ENCODE results near the gene COX19.

COX19 gene, protein sequence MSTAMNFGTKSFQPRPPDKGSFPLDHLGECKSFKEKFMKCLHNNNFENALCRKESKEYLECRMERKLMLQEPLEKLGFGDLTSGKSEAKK

DNA sequence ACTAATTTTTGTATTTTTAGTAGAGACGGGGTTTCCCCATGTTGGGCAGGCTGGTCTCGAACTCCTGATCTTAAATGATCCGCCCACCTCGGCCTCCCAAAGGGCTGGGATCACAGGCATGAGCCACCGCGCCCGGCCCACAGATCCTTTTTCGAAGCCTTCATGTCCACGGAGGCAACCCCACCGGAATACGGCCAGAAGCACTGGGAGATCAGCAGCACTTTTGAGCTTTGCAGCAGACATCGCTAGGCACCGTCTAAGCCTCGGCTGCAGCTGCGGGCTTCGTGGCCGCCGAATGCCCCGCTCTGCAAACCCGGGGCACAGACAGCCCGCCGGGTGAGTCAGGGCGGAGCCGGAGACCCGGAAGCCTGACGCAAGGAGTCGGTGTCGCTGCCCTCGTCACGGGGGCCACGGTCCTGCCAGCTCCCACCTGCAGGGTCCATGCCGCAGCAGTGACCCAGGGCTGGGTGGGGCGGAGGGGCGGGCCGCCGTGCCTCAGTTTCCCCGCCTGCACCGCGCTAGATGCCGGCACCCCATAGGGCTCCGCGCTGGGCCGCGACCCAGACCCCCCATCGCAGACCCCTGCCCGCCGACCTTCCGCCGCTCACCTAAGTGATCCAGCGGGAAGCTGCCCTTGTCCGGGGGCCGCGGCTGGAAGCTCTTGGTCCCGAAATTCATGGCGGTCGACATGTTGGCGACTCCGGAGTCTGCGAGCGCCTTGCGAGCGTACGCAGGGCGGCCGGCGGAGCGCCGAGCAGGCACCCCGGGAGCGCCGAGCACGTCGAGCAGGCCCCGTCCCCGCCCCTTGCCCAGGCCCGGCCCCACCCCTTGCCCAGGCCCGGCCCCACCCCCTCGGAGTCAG is at the start of gene COX19:
Gene COX19, minus strand, starts transcription at position 730 of the 862 bp plus-strand sequence. Its CDS starts 40 bp downstream, at position 690.
- in situ Hi-C loops (cut with MboI; ENCODE audit: low sequenced_read_pairs) = no loop called here

DNA sequence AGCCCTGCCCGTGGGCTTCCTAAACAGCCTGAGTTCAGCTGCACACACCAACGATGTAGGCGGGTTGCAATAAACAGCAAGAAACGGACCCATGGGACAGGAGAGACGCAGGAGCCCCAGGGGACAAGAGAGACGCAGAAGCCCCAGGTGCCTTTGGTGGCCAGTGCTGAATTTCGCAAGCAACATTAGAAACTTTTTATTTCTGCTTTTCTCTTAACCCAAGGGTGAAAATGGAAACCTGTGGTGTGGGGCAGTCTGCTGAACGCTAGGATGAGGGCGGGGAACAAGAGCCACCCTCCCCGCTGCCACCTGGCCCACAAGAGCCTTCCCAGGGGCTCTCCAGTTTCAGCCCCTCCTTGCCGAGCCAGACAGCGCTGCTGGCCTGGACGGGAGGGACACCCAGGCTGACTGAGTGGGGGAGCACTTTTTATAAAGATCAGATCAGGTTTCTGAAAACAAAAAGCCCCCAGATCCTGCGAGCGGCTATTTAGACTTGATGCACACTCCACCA is 49.0 kb upstream of the COX19 start:
- in situ Hi-C loops (cut with MboI; ENCODE audit: low sequenced_read_pairs) = no loop called here

DNA sequence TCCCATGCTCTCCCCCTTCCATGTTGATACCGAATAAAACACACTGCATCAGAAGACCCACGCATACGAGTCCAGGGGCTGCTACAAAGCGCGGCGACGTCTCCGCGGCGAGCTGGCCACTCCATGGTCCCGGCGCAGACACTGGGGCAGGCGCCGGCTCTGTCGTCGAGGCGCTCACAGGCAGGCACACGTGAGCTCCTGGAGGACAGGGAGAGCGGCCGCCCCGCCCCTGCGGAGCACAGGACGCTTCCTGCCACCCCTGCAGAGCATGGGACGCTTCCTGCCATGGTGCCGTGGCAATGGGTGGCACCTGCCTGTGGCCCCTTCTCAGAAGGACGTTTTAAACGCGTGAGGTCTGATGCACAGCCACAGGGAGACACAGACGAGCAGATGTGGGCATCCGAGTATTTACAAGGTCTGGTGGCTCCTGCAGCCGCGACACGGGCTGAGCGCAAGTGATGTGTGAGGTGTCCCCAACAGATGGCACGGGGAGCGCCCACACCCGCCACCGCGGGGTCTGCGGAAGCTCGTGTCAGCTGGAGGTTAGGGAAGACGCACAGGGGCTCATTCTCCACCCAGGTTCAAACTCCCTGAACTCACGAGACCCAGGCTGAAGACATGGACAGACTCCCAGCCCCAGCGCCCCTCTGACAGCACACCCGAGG is 47.6 kb upstream of the COX19 start:
- in situ Hi-C loops (cut with MboI; ENCODE audit: low sequenced_read_pairs) = no loop called here

DNA sequence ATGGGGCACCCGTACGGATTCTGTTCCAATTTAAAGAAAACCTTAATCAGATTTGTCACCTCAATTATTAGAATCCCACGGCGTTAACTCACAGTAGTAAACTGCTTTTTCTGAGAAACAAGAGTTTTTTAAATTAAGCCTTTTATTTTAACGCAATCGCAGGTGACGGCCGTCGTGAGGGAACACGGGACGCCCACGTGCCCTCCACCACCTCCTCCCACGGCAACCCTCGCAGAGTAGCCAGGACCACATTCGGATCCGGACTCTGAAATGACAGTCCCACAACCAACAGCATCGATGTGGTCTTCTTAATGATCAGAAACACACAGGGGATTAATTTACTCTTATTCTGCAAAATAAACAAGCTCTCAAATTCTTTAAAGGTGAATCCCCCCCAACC is 47.0 kb upstream of the COX19 start:
- in situ Hi-C loops (cut with MboI; ENCODE audit: low sequenced_read_pairs) = no loop called here

DNA sequence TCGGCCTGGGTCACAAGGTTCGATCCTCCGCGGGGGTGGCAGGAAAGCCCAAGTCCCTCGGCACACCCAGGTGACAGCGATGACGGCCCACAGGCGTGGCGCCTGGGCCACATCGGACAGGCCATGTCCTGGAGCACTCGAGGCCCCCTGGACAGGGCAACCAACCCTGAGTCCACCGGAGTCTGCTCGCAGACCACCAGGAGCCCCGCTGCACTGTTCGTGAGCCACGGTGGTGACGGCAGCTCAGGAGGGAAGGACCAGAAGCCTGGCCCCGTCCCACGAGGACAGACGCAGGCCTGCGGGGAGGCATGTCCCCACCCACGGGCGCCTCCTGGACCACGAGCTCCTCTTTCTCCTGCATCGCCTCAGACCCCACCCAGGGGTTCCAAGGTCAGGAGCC is 46.6 kb upstream of the COX19 start:
- in situ Hi-C loops (cut with MboI; ENCODE audit: low sequenced_read_pairs) = no loop called here

DNA sequence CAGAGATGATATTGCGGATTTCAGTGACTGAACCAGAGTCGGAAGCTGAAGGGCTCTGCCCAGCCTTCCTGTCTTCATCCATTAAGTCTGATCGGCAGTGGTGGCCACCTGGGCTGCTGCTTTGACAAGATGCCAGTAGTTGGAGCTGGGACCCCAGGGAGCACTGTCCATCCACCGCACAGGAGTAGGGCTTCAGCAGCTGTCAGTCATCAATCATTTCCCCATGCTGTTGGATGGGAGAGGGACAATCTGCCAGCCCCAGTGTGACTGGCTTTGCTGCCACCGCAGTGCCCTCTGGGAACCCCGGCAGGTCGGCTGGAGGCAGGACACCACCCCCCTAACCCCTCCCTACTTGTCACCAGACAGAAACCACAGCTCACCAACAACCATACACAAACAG is 46.0 kb upstream of the COX19 start:
- in situ Hi-C loops (cut with MboI; ENCODE audit: low sequenced_read_pairs) = no loop called here

DNA sequence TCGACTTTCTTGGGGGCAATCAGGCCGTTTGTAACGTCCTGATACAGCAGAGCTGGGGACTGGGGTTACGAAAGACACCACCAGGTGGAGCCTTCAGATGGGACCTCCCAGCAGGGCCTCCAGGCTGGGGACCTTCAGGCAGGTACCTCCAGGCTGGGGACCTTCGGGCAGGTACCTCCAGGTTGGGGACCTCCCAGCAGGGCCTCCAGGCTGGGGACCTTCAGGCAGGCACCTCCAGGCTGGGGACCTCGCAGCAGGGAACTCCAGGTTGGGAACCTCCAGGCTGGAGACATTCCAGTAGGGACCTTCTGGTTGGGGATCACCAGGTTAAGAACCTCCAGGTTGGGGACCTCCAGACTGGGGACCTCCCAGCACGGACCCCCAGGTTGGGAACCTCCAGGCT is 45.5 kb upstream of the COX19 start:
- in situ Hi-C loops (cut with MboI; ENCODE audit: low sequenced_read_pairs) = no loop called here

DNA sequence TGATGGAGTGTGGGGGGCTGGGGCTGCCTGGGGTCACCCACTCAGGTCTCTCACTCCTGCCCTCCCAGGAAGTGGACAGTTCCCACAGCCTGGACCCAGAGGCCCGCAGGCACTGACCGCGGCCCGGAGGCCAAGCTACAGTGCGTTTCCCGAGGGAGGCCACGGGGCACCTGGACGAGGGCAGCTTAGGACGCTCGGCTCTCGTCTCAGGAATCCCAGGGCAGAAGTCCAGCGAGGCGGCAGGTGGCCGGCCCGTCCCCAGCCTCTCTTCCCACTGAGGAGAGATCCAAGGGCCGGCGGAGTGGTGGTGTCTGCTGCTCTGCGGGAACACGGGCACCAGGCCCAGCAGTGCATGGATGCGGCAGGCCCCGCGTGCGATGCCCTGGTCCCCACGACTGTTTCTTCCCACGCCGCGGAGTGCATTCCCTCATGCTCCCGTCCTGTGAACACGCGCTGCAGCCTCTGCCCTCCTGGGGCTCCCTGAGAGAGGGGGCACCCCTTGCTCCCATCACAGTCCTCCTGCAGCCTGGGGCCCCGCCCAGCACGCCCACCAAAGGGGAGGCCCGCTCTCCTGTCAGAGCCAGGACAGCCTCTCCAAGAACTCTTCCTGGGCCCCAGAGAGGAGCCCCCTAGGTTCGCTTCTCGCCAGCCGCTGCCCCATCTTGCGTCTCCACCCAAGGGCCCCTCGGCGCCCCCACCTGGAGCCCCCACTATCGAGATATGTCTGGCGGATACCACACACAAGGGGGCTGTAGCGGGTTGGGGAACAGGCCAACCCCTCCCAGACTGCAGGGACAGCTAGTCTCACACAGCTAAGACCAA is 44.7 kb upstream of the COX19 start:
- in situ Hi-C loops (cut with MboI; ENCODE audit: low sequenced_read_pairs) = no loop called here

DNA sequence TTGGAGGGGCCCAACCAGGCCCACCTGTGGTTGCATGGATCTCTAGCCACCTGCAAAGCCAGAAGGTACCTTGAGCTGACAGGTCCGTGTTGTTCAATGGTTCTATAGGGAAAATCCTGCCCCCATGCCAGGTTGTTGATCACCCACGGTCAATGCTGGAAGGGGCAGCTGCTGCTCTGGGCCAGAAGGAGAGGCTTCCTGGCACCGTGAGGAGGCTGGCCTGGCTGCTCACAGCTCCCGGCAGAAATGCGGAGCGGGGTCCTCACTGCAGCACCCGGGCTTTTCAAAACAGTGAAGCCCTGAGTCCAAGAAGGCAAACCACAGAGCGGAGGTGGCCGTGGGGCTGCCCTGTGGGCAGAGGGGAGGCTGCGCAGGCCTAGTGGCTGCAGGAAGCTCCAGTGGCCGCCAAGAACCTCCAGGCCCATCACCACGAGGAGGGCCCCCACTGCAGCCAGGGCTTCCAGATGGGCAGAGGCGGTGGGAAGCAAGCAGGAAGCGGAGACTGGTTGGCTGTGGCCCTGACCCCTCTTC is 44.0 kb upstream of the COX19 start:
- in situ Hi-C loops (cut with MboI; ENCODE audit: low sequenced_read_pairs) = no loop called here

DNA sequence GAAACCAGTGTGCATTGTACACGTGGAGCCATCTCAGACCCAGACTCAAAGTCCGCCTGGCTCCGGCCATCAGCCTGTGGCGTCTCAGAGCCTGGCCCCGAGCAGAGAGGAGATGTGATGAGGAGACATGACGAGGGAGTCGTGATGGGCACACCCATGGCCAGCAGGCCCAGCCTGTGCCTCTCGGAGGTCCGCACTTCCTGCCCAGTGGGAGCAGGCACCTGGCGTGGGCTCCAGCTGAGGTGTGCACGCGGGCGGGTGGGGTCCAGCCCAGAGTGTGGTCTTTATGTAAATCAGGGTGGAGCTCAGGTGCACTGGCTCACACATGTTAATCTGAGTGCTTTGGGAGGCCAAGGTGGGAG is 43.0 kb upstream of the COX19 start:
- in situ Hi-C loops (cut with MboI; ENCODE audit: low sequenced_read_pairs) = no loop called here

DNA sequence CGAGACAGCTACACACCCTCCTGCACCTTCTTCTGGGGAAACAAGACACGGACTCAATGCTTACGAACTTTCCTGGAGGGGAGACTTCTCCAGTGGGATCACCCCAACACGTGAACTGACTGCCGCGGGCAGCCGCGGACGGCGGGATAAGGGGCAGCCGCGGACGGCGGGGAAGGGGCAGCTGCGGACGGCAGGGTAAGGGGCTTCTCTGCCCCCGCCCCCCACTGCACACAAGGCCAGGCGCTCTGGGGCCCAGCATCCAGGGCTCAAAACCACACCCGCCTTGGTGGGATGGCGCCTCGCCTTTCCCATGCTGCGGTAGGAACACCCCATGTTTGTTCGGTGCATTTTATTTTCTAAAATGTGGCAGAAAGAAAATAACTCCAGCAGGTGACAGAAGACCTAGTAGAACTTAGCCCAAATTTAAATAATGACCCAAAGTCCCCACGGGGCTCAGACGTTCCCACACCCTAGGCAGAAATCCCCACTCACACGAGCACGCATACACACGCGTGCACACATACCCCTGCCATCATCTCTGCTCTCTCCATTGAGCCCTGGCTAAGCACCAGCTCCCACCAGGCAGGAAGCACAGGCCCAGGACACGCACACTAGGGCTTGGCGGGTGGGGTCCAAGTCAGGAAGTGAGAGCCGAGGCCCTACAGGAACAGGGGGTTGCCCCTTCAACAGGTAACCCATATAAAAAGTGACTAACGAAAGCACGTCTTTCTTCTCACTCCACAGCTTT is 42.4 kb upstream of the COX19 start:
- in situ Hi-C loops (cut with MboI; ENCODE audit: low sequenced_read_pairs) = no loop called here

DNA sequence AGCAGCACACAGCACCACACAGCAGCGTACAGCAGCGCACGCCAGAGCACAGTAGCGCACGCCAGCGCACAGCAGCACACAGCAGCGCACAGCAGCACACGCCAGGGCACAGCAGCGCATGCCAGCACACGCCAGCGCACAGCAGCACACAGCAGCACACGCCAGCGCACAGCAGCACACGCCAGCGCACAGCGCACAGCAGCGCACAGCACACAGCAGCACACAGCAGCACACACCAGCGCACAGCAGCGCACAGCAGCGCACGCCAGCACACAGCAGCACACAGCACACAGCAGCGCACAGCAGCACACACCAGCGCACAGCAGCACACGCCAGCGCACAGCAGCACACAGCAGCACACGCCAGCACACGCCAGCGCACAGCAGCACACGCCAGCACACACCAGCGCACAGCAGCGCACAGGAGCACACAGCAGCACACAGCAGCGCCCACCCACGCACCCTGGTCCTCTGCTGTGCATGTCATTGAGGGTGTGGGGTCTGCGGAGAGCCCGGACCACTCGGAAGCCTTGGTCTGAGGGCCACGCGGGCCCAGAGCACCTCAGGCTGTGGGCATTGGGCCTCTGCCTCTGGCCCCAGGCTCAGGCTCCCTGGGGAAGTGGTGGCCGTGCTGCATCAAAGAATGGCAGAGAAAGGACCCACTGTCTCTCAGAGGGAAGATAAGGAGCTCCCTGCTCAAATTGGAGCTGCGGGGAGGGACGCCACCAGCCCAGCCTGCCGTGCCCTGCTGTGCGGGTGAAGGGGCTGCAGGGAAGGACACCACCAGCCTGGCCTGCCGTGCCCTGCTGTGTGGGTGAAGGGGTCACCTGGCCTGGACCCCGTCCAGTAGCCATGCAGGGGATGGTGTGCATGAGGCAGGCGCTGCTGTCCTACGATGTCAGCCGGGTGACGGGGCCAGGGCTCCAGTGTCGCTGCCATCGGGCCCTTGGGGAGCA is 41.5 kb upstream of the COX19 start:
- in situ Hi-C loops (cut with MboI; ENCODE audit: low sequenced_read_pairs) = no loop called here

DNA sequence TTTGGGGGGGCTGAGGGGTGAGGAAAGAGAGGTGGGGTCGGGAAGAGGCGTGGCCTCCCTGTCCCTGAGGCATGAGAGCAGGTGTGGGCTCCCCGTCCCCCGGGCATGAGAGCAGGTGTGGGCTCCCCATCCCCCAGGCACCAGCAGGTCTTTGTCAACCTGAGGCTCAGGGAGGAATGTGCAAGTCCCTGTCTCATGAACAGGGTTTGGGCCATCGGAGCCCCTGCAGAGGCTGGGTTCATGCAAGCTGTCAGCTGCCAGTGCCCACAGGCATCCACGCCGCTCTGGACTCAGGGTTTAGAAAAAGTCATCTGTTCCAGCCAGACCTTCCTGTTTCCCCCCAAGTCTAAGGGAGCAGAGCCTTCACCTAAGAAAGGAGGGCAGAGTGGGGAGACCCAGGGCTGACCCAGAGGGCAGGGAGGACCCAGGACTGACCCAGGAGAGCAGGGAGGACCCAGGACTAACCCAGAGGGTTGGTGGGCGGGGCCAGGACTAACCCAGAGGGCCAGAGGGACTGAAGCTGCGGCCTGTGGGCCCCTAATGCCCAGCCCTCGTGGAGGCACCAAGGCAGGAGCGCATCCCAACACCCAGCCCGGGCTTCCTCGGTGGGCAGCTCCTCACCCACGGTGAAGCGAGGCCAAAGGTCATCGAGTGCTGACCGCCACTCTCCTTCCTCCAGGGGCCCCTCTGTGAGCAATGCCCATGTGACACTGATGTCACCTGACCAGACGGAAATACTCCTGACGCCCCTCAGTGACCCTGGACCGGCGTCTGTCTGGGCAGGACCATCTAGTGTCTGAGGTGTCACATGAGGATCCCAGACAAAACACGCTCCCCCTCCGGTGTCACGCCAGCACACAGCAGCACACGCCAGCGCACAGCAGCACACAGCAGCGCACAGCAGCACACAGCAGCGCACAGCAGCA is 40.1 kb upstream of the COX19 start:
- in situ Hi-C loops (cut with MboI; ENCODE audit: low sequenced_read_pairs) = no loop called here

DNA sequence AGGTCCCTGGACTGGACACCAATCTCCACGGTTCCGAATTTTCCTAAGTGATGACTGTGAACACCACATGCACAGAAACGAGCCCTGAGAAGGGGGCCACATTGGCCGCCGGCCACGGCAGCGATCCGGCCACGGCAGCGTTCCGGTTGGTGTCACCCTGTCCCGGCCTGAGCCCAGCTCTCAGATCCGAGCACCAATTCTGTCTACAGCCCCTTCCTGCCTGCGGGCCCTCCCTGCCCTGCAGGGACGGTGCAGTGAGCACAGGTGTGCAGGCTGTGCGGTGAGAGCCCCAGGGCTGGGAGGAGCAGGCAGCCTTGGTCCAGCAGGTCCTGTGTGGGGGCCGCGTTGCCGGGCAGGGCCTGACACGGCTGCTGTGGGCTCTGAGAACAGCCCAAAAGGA is 39.3 kb upstream of the COX19 start:
- in situ Hi-C loops (cut with MboI; ENCODE audit: low sequenced_read_pairs) = no loop called here

DNA sequence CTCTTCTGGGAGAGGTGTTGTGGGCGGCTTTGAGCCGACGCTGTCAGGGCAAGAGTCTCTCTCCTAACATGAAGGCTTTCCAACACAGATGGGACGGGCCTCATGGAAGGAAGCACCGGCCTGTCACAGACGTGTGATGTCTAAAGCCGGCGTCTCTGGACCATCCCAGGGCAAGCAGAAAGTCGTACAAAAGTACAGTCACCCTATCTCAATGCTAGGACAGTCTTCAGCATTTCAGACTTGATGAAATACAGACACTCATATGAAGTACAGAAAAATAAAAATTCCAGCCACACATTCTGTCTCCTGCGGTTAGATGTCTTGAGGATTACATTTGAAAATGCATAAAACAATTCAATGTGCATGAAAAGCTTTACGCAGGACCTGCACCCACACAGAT is 38.2 kb upstream of the COX19 start:
- in situ Hi-C loops (cut with MboI; ENCODE audit: low sequenced_read_pairs) = no loop called here

DNA sequence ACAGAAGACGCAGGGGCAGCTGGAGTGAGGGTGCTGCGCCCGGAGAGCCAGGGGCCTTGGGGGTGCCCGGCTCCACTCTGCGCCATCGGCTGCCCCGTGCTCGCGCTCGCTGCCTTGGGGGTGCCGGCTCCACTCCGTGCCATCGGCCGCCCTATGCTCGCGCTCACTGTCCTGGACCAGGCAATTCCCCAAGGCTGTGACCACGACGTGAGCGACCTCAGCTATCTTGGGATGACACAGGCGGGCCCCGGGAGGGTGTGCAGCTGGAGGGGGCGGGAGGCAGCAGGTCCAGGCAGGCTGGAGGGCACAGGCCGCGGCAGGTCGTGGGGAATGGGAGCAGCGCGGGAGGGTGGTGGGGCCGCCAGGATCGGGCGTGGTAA is 37.4 kb upstream of the COX19 start:
- in situ Hi-C loops (cut with MboI; ENCODE audit: low sequenced_read_pairs) = no loop called here

DNA sequence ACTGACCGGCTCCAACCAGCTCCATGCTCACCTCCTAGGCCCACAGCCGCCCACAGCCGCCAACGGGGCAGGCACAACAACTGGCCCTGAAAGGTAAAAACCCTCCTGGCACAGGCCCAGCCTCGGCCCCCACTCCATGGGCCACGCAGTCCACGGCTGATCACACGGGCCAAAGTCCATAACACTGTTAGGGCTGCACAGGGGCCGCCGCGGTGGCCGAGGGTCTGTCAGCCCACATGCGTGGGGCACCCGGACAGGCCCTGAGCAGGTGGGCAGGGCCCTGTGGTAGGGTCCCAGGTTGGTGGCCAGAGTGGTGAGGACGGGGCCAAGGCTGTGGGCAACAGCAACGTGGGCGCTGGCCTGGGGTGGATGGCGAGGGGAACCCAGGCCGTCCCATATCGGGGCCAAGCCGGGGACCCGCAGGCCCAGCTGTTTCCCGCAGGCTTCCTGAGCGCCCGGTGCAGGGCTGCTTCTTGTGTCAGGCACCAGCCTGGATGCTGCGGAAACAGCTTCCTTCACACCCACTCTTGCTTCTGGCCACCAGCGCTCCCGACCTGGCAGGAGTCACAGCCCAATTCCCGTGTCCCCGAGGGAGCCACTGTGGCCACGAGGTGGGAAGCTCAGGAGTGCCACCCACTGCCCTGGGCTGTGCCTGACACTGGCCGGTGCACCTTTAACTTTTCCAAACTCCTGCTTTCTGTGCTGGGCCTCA is 36.8 kb upstream of the COX19 start:
- in situ Hi-C loops (cut with MboI; ENCODE audit: low sequenced_read_pairs) = no loop called here
